Ovary (tissue), 9 donors: ENCODE results near the gene C1QTNF8. TPM values are rescaled to one million over a fixed set of nuclear protein-coding genes. Genes with fewer than 3 reads are reported as not detected.

Experiments used
- DNase-seq, 5 donors: peaks; one replicate each; pipeline ENCODE4 v3.0.0-alpha.2; 2019 to 2020
- H3K27ac ChIP-seq, 2 donors: fragments of 200-600 bp; one replicate each; pipeline versions ENCODE4 v1.5.1 to v1.8.0; 2019 to 2022
- H3K27me3 ChIP-seq: fragments of 200-600 bp; one replicate; pipeline ENCODE4 v1.8.0; 2022
- H3K36me3 ChIP-seq: fragments of 200-600 bp; sonication (generic); one replicate; pipeline ENCODE4 v1.5.1; 2019
- H3K4me1 ChIP-seq: one replicate; pipeline ENCODE4 v1.8.1; 2013; ENCODE audit warnings: mild to moderate bottlenecking, moderate library complexity; ENCODE audit not compliant: insufficient read depth
- H3K4me3 ChIP-seq: fragments of 200-600 bp; sonication (generic); one replicate; pipeline ENCODE4 v1.5.1; 2017
- H3K9me3 ChIP-seq, 2 donors: fragments of 200-600 bp in 1 of 2; sonication (generic) in 1 of 2; one replicate each; pipeline versions ENCODE4 v1.5.1 to v1.8.1; 2013 to 2019; ENCODE audit warnings: mild to moderate bottlenecking in 1 of 2, moderate library complexity in 1 of 2
- CTCF ChIP-seq, 3 donors: fragments of 450-650 bp in 2 of 3; fragments of 200-600 bp in 1 of 3; IDR thresholded peaks; one replicate each; pipeline versions ENCODE4 v1.5.1 to v1.8.0; 2016 to 2022; ENCODE audit warnings: antibody characterized with exemption in 3 of 3, mild to moderate bottlenecking in 1 of 3
- EP300 ChIP-seq: sonication (generic); formaldehyde crosslinking; IDR thresholded peaks from one replicate; pipeline ENCODE4 v1.6.1; 2017; ENCODE audit warnings: antibody characterized with exemption
- POLR2A ChIP-seq: fragments of 450-650 bp; IDR thresholded peaks from one replicate; pipeline ENCODE4 v1.6.1; 2017; ENCODE audit warnings: antibody characterized with exemption, mild to moderate bottlenecking, moderate library complexity
- WGBS, 3 donors: extraction: QIAGEN DNeasy Blood & Tissue Kit in 1 of 3; methylation state at CpG; one replicate each; pipeline versions ENCODE4 v1.1.5 to v1.1.7; 2013 to 2017; 5-methylcytosine and 5-hydroxymethylcytosine counted together
- intact Hi-C, 4 donors: fragments of 100-400 bp; cut with DNase I; formaldehyde crosslinking; loops; one replicate each; pipeline versions ENCODE4 v1.11.0 to v1.15.1; 2022 to 2023
- polyA plus RNA-seq, 2 donors: library from polyadenylated mRNA; stranded (reverse); fragments of 200-250 nt in 1 of 2; fragments of 350-450 nt in 1 of 2; fragmentation: Illumina TruSeq in 1 of 2; extraction: RNeasy Lipid Tissue Mini Kit (QIAGEN cat#74804) in 1 of 2; gene quantifications; one replicate each; pipeline ENCODE4 v1.2.3, GENCODE V29; 2013 to 2014
- total RNA-seq, 7 donors: library from RNA; depleted of rRNA in 2 of 7; stranded (reverse); fragments of >200 nt in 2 of 7; fragmentation: NEBNext Ultra II Directional in 3 of 7; extraction: Animal tissue kit (Norgen Biotek cat#: 25700) in 3 of 7; gene quantifications; one replicate each; pipeline versions ENCODE4 v1.1.0 to v1.2.4, GENCODE V29; 2016 to 2023
- donor health status: DM: no; HTN: no; CAD: no; lungs with moderate emphysema.
- donor health status: DM: no; HTN: no; CAD: no.
- donor health status: Bipolar disorder and iron deficiency.
- donor health status: DM: yes; HTN: yes; CAD: no.
- donor health status: DM: no; HTN: no; CAD: no.
- donor health status: DM: yes; HTN: yes; CAD: no.

C1QTNF8 gene
- total and polyA plus RNA-seq, 9 donors, result 0.80 TPM; not detected in 8

- H3K27ac ChIP-seq, result no peak overlapping the region
- no peaks in the 10 kb centered on the region for H3K4me1 ChIP-seq
- WGBS, 3 donors, result 69 to 75% (median 71%) methylated on average over 21 of the region's 21 CpGs
- no peaks in the 10 kb centered on the region for H3K9me3 ChIP-seq
- intact Hi-C loops, result no loop called here
- H3K36me3 ChIP-seq, result no peaks in the 10 kb centered on the region
- DNase-seq, result no peak
- TF ChIP-seq POLR2A (no peak), CTCF (IDR thresholded peaks at IDR 0.05) (no peak), EP300 (no peak)
- H3K27me3 ChIP-seq, result no peaks in the 10 kb centered on the region
- no peak overlapping the region for H3K4me3 ChIP-seq
These were observed 32.3 kb downstream of the C1QTNF8 start for GRCh38 chr16:1063728-1064127.

- intact Hi-C loops, result no loop called here
- H3K4me1 ChIP-seq, result no peaks in the 10 kb centered on the region
- H3K27me3 ChIP-seq, result no peaks in the 10 kb centered on the region
- H3K36me3 ChIP-seq, result no peaks in the 10 kb centered on the region
- H3K27ac ChIP-seq, result no peak overlapping the region
- no peaks in the 10 kb centered on the region for H3K9me3 ChIP-seq
- 47 to 61% (median 53%) methylated on average over 15 to 20 of the region's 20 CpGs for WGBS, 3 donors
- DNase-seq, result no peak
- H3K4me3 ChIP-seq, result no peak overlapping the region
- TF ChIP-seq EP300 (no peak), CTCF (IDR thresholded peaks at IDR 0.05) (no peak), POLR2A (no peak)
These were observed 33.1 kb downstream of the C1QTNF8 start for GRCh38 chr16:1062895-1063294.

- no peak for TF ChIP-seq EP300
- intact Hi-C loops, result no loop called here
- Histone ChIP-seq H3K27me3 (no peaks in the 10 kb centered on the region), H3K9me3 (no peaks in the 10 kb centered on the region), H3K4me3 (no peak overlapping the region), H3K36me3 (no peaks in the 10 kb centered on the region), H3K27ac (no peak overlapping the region), H3K4me1 (no peaks in the 10 kb centered on the region)
- DNase-seq, result no peak
- 81 to 86% (median 84%) methylated on average over 40 to 43 of the region's 43 CpGs for WGBS, 3 donors
These were observed 34.1 kb downstream of the C1QTNF8 start for GRCh38 chr16:1061769-1062505.

- Histone ChIP-seq H3K4me3 (no peak overlapping the region), H3K27ac (no peak overlapping the region), H3K4me1 (no peaks in the 10 kb centered on the region), H3K9me3 (no peaks in the 10 kb centered on the region), H3K27me3 (no peaks in the 10 kb centered on the region), H3K36me3 (no peaks in the 10 kb centered on the region)
- WGBS, 3 donors, result 81 to 87% (median 82%) methylated on average over 40 to 42 of the region's 42 CpGs
- no peak for TF ChIP-seq CTCF (IDR thresholded peaks at IDR 0.05)
- TF ChIP-seq EP300, result no peak
- TF ChIP-seq POLR2A, result no peak
- no peak for DNase-seq
- intact Hi-C loops, result no loop called here
These were observed 35.4 kb downstream of the C1QTNF8 start for GRCh38 chr16:1060416-1061340.
